ENCODE results near the gene IL1B. TPM values are rescaled to one million over a fixed set of nuclear protein-coding genes. Genes with fewer than 3 reads are reported as not detected.

IL1B gene
- total RNA-seq = under 1 TPM in 1 of 2 donors, not detected in 1; 0.14 TPM

DNA sequence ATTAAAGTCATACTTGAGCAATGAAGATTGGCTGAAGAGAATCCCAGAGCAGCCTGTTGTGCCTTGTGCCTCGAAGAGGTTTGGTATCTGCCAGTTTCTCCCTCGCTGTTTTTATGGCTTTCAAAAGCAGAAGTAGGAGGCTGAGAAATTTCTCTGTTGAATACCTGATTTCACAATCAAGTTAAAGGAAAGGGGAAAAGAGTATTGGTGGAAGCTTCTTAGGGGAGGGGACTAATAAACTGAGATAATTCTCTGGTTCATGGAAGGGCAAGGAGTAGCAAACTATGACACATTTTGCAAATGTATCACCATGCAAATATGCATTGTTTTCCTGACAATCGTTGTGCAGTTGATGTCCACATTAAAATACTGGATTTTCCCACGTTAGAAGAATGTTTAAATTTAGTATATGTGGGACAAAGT lies at the start of gene IL1B:
IL1B (minus strand) TSS at position 85 of the 423 bp plus-strand sequence. CDS start 550 bp downstream, outside the sequence.
- no peaks in the 10 kb centered on the region for H3K4me1 Mint-ChIP-seq (ENCODE audit: low read depth)
- H3K4me3 Mint-ChIP-seq = no peak within 1 kb of the TSS
- H3K27ac Mint-ChIP-seq = no peak within 1 kb of the TSS

DNA sequence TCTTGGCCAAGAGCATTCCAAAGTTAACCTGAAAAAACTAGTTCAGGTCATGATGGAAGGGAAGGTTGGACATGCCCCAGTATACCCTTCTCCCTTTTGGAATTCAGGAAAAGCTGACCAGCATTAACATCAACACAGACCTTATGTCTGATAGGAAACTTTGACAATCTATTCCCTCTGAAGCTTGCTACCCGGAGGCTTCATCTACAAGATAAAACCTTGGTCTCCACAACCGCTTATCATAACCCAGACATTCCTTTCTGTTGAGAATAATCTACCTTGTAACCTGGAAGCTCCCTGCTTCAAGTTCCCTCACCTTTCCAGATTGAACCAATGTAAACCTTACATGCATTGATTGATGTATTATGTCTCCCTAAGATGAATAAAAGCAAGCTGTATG lies 49.7 kb upstream of the IL1B start:
- Mint-ChIP-seq H3K27ac (no peak overlapping the region), H3K9me3 (no peaks in the 10 kb centered on the region), H3K4me3 (no peak overlapping the region), H3K36me3 (ENCODE audit: insufficient read depth in 2 of 2) (no peaks in the 10 kb centered on the region), H3K27me3 (ENCODE audit: low read depth) (no peaks in the 10 kb centered on the region), H3K4me1 (ENCODE audit: low read depth) (peaks cover 15% of the 10 kb centered on the region)
- ATAC-seq (replicated peaks in 1 of 2) (no peak), DNase-seq (no peak)

More for the DNA sequence above, at the start of gene IL1B:
- peaks cover 42% of the 10 kb centered on the region for H3K27me3 Mint-ChIP-seq (ENCODE audit: low read depth)
- no peak for DNase-seq
- H3K9me3 Mint-ChIP-seq = no peaks in the 10 kb centered on the region
- ATAC-seq (replicated peaks in 1 of 2) = no peak
- no peaks in the 10 kb centered on the region for H3K36me3 Mint-ChIP-seq (ENCODE audit: insufficient read depth in 2 of 2)

DNA sequence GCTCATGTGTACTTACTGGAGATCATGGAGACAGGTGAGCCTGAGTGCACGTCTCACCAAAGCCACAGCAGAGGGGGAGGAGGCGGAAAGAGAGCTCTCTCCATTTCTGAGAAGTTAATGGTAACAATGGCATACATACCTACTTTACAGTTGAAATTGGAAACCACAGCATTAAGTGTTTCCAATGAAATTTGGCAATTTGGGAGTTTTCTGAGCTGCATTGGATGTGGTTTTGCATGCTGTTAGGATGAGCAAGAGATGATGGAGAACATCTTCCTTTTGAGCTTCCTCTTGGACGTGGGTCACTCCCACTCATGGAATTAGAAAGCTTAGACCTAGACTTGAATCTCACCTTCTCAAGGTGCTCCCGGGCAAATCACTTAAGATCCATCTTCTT lies 48.9 kb upstream of the IL1B start:
- Mint-ChIP-seq H3K4me1 (ENCODE audit: low read depth) (peaks cover 23% of the 10 kb centered on the region), H3K4me3 (peak overlapping the region in 1 of 2 donors; percentile 15), H3K27ac (no peak overlapping the region)

DNA sequence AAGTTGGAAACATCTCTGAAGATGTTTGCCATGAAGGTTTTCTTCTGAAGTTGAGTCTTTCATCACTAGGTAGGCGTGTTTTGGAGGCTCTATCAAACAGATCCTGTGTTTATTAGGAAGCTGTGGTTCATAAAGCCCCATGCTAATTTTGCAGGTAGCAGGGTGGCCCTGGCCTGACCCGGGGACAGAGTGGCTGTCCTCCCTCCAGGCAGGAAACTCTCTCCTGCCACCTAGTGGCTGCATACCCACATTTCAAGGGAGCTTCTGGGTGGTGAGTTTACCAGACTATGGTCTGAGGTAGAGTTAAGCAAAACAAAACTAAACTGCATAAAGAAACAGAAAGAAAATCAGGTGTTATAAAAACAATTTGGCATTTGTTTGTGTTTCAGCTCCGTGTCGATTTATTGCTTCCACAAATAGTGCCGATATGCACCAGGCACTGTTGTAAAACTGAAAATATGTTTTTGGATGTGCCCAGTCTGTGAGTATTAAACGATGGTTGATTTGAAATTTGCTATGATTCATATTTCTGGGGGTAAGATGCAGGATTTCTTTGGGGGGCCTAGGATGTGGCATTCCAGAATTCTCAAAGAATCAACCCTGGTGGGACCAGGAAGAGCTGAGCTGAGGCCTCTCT lies 48.4 kb upstream of the IL1B start:
- Mint-ChIP-seq H3K27ac (no peak overlapping the region), H3K9me3 (no peaks in the 10 kb centered on the region), H3K27me3 (ENCODE audit: low read depth) (no peaks in the 10 kb centered on the region), H3K4me1 (ENCODE audit: low read depth) (peaks cover 28% of the 10 kb centered on the region), H3K36me3 (ENCODE audit: insufficient read depth in 2 of 2) (no peaks in the 10 kb centered on the region), H3K4me3 (peak overlapping the region in 1 of 2 donors; percentile 15)
- peak; percentile 74 to 84 for DNase-seq
- peak; percentile 74 to 79 for ATAC-seq (replicated peaks in 1 of 2)

More for the DNA sequence above, 48.9 kb upstream of the IL1B start:
- ATAC-seq (replicated peaks in 1 of 2) (peak in 1 of 2 donors; percentile 13), DNase-seq (no peak)
- Mint-ChIP-seq H3K36me3 (ENCODE audit: insufficient read depth in 2 of 2) (no peaks in the 10 kb centered on the region), H3K9me3 (no peaks in the 10 kb centered on the region), H3K27me3 (ENCODE audit: low read depth) (no peaks in the 10 kb centered on the region)

DNA sequence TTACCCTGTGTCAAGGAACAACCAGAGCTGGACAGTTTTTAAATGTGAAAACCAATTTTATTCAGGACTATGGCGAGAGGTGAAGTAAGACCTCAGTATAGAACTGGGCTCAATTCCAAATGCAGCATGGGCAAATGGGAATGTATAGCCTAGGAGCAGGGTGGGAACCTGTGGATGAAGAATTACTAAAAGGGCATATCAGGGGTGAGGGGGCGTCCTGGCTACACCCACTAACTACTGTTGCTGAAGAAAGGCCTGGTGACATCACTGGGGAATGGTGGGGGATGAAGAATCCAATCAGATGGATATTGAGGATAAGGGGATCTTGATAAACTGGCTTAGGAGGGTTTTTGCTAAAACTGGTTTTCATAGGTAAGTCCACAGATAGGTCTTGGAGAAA lies 47.1 kb upstream of the IL1B start:
- DNase-seq = no peak
- ATAC-seq (replicated peaks in 1 of 2) = no peak
- Mint-ChIP-seq H3K4me3 (no peak overlapping the region), H3K36me3 (ENCODE audit: insufficient read depth in 2 of 2) (no peaks in the 10 kb centered on the region), H3K27ac (no peak overlapping the region), H3K27me3 (ENCODE audit: low read depth) (no peaks in the 10 kb centered on the region), H3K4me1 (ENCODE audit: low read depth) (peaks cover 36% of the 10 kb centered on the region), H3K9me3 (no peaks in the 10 kb centered on the region)

DNA sequence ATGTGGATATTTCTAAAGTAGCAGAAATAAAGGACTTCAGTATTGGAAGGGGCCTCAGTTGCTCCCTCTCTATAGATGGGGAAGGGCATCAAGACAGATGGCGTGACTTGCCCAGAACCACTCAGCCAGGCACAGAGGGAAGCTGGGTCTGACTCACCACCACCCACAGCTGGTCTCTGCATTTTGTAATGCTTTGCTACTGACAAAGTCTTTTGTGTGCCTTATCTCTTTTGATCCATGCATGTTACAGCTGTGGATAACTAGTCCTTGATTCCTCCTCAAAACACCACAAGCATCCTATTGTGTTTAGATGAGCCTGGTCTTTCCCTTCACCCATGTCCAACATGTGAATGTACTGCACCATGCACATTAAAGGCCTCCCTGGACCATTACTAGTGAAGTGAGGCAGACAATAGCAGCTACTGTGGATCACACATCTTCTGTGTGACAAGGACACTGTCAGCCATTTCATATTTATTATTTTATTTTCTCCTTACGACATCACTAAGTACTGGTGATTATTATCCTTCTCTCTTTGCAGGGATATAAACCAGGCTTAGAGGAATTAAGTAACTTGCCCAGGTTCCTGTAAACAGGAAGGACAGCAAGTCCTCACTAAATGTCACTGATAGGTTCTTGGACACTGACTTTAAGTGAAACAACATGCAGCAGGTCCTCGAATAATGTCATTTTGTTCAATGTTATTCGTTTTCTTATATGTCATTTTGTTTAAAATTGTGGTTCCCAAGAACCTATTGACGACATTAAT lies 44.8 kb upstream of the IL1B start:
- Mint-ChIP-seq H3K36me3 (ENCODE audit: insufficient read depth in 2 of 2) (no peaks in the 10 kb centered on the region), H3K4me3 (peak overlapping the region; percentile 51 to 61), H3K9me3 (no peaks in the 10 kb centered on the region), H3K27me3 (ENCODE audit: low read depth) (no peaks in the 10 kb centered on the region), H3K27ac (peak overlapping the region; percentile 62), H3K4me1 (ENCODE audit: low read depth) (peaks cover 36% of the 10 kb centered on the region)
- ATAC-seq (replicated peaks in 1 of 2) (peak; percentile 82 to 86), DNase-seq (peak; percentile 57)

DNA sequence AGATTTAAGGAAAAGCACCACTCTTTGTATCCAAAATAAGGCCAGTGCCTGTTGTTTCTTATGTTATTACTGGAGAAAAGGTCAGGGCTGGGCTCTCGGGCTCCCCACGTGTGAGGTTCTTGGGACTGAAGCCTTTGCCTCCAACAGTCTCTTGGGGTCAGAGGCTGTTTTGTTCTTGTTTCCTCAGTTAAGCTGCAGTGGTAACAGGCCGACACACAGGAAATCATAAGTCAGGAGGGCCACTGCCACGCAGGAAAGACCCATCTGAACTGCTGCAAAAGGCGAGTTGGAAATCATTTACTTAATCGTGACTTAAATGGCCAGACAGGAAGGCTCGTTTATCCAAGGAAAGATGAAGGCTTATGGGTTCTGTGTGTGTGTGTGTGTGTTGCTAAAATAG lies 44.1 kb upstream of the IL1B start:
- ATAC-seq (replicated peaks in 1 of 2) (no peak), DNase-seq (no peak)
- Mint-ChIP-seq H3K4me3 (peak overlapping the region in 1 of 2 donors; percentile 58), H3K27me3 (ENCODE audit: low read depth) (no peaks in the 10 kb centered on the region), H3K4me1 (ENCODE audit: low read depth) (peaks cover 36% of the 10 kb centered on the region), H3K36me3 (ENCODE audit: insufficient read depth in 2 of 2) (no peaks in the 10 kb centered on the region), H3K27ac (peak overlapping the region; percentile 4), H3K9me3 (no peaks in the 10 kb centered on the region)

DNA sequence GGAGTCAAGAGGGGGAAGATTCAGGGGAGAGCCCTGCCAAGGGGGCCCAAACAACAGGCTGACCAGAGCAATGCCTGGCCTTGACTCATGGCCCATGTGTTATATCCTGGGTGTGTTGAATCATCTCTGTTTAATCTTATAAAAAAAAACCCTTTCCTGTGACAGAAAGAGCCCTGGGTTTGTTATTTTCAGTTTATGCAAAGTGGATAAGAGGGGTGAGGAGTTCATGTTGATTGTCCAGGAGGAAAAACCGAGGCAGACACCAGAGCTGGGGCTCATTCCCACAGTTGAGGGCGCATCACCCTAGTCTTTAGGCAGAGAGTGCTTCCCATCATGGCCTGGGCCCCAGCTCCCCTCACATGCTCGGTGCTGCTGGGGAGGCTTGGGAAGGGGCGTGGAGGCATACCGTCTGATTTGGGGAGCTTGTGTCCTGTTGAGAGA lies 43.5 kb upstream of the IL1B start:
- Mint-ChIP-seq H3K27ac (peak overlapping the region; percentile 4), H3K4me1 (ENCODE audit: low read depth) (peaks cover 31% of the 10 kb centered on the region), H3K4me3 (peak overlapping the region; percentile 16 to 58), H3K27me3 (ENCODE audit: low read depth) (peaks cover 5% of the 10 kb centered on the region), H3K36me3 (ENCODE audit: insufficient read depth in 2 of 2) (no peaks in the 10 kb centered on the region), H3K9me3 (no peaks in the 10 kb centered on the region)
- ATAC-seq (replicated peaks in 1 of 2) (peak; percentile 60 to 68), DNase-seq (peak; percentile 19 to 21)

DNA sequence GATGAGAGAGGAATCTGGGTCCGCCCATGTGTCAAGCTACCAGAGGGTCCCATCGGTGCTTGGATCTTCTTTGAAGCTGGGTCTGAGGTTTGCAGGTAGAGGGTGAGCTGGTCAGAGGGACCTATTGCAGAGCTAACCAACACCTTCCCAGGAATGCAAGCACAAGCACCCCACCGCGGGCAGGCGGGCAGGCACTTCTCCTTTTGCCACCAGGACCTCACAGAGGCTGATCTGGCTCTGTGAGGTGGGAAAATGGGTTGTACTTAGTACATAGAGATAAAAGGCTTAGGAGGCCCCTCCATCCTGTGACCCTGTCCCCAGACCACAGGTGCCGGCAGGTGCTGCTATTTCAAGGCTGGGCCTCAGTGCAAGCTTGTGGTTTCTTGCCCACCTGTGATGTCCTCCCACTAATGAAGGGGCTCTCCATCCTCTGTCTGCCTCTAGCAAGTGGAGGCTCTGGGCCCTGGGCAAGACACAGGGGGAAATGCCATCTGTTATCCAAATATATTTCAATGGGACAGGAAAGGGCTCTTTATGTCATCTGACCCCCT lies 43.0 kb upstream of the IL1B start:
- no peak for ATAC-seq (replicated peaks in 1 of 2)
- H3K27ac Mint-ChIP-seq = peak overlapping the region; percentile 4
- H3K4me1 Mint-ChIP-seq (ENCODE audit: low read depth) = peaks cover 26% of the 10 kb centered on the region
- no peak for DNase-seq
- H3K36me3 Mint-ChIP-seq (ENCODE audit: insufficient read depth in 2 of 2) = no peaks in the 10 kb centered on the region
- no peaks in the 10 kb centered on the region for H3K9me3 Mint-ChIP-seq
- H3K27me3 Mint-ChIP-seq (ENCODE audit: low read depth) = peaks cover 8% of the 10 kb centered on the region
- no peak overlapping the region for H3K4me3 Mint-ChIP-seq

DNA sequence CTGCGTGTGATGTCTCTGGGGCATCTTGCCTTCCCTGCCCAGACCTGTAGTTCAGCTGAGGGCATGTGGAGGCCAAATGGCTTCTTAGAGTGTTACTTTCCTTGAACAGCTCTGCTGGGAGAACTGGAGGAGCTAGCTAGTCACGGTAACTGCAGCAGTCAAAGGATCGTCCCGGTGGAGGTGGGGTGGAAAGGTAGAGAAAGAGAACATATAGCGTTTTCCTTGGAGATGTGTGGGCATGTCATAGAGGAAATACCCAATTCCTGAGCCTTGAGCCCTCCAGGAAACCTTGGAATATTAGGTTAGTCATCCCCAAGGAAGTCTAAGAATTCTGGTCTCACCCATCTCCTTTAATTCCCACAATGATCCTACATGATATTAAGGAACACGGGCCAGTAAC lies 40.8 kb upstream of the IL1B start:
- H3K4me1 Mint-ChIP-seq (ENCODE audit: low read depth) = peaks cover 26% of the 10 kb centered on the region
- no peak for ATAC-seq (replicated peaks in 1 of 2)
- no peak overlapping the region for H3K27ac Mint-ChIP-seq

DNA sequence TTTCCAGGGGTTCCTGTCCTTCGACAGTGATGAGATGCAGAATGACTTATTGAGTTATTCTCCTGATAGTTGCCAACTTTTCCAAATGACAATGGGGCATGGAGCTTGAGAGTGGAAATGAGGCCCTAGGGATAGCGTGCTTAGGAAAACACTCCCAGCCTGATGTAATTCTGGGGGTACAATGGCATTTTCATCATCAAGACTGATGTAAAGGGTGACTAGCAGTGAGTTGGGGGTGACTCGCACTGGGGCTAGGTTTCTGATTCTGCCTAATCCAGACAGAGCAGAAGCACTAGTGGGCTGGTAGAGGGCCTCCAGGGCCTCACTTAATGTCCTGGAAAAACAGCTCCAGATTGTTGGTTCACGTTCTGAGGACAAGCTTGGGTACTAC lies 40.4 kb upstream of the IL1B start:
- Mint-ChIP-seq H3K9me3 (no peaks in the 10 kb centered on the region), H3K36me3 (ENCODE audit: insufficient read depth in 2 of 2) (no peaks in the 10 kb centered on the region), H3K4me3 (no peak overlapping the region), H3K4me1 (ENCODE audit: low read depth) (peaks cover 26% of the 10 kb centered on the region), H3K27me3 (ENCODE audit: low read depth) (peaks cover 30% of the 10 kb centered on the region), H3K27ac (no peak overlapping the region)
- DNase-seq (no peak), ATAC-seq (replicated peaks in 1 of 2) (no peak)

More for the DNA sequence above, 40.8 kb upstream of the IL1B start:
- Mint-ChIP-seq H3K36me3 (ENCODE audit: insufficient read depth in 2 of 2) (no peaks in the 10 kb centered on the region), H3K27me3 (ENCODE audit: low read depth) (peaks cover 25% of the 10 kb centered on the region), H3K9me3 (no peaks in the 10 kb centered on the region), H3K4me3 (no peak overlapping the region)
- DNase-seq = no peak

DNA sequence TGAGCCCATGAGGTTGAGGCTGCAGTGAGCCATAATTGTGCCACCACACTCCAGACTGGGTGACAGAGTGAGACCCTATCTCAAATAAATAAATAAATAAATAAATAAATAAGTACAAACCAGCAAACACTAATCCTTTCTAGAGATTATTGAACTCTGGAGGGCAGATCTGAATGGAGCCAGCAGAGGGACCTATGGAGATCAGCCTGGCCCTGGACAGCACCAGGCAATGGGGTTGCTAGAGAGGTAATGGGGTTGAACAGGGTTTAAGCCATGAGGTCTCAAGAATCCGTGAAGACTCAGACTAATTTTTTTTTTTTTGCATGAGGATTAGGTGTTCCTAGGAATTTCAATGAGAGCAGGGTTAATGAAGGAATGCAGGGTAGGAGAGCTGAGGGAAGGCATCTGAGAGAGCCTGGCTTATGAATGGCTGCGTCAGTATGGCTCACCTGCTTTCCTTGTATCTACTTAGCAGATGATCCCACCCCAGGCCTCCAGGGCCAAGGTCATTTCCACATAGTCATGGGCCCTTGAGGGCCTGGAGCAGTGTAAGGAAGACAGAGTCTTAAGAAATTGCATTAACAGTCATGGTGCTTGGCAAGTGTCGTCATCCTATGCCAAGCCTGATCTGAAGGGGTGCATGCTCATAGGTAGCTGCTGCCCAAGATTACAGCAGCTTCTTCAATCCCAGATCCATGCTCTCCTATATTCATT lies 39.8 kb upstream of the IL1B start:
- Mint-ChIP-seq H3K9me3 (no peaks in the 10 kb centered on the region), H3K4me1 (ENCODE audit: low read depth) (peaks cover 23% of the 10 kb centered on the region), H3K36me3 (ENCODE audit: insufficient read depth in 2 of 2) (no peaks in the 10 kb centered on the region), H3K27me3 (ENCODE audit: low read depth) (peaks cover 35% of the 10 kb centered on the region), H3K27ac (no peak overlapping the region), H3K4me3 (no peak overlapping the region)
- DNase-seq (no peak), ATAC-seq (replicated peaks in 1 of 2) (no peak)
